ENCODE results near the gene UQCC3. TPM values are rescaled to one million over a fixed set of nuclear protein-coding genes. Genes with fewer than 3 reads are reported as not detected.

The UQCC3 gene
- total and polyA plus RNA-seq, 9 of the 15 experiments (the other 6 are each of a cell fraction or from before 2014, with no cell fraction given) = 3.3 to 44.3 (median 8.0) TPM

DNA sequence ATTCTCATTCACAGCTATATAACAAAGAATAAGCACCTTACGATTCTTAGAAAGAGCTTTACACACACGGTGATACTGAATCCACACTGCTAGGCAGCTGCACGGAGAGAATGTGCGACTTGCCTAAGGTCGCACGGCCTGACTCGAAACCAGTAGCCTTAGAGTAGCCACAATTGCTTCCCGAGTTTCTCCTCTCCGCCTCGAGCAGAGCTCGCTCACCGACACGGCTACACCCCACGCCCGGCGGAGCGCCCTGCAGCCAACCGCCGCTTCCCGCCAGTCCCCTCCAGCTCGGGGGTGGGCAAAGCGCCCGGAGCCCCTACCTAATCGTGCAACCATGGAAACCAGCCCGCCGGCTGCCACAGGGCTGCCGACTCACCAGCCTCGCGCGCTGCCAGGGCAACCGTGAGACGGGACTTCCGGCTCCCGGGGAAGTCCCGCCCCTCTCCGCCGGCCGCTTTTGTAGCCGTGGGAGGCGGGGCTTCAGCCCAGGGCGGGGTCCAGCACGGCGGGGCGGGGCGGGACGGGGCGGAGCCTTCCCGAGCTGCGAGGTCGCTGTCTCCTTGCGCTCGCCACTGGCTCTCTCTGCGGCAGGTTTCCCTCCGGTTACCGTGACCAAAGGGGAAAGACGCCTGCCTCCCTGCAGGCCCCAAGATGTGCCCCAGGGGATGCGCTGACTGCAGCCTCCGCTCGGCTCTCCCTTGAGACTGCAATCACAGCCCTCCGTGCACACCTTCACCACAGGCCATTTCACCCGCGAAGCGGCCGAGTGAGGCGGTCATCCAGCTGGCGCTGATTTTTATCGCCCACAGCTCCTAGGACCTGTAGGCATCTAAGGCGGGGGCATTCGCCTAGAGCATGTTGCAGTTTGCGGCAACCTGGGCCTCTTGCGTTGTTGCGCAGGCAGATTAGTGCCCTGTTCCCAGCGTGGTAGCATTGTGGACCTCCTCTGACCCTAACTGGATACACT is 34.7 kb downstream of the UQCC3 start (continued):
- TF ChIP-seq SMAD3 (CRISPR knock-in tag; conservative IDR thresholded peaks at IDR 0.05) (no peak), ZEB2 (IDR thresholded peaks at IDR 0.05) (no peak), POLR2AphosphoS5 (IDR thresholded peaks at IDR 0.05; ENCODE audit: control insufficient read depth, insufficient read depth, low read depth, low read length) (peak; percentile 68; the same call in 1 of the 2 replicates), ILF3 (IDR thresholded peaks at IDR 0.05; ENCODE audit: borderline replicate concordance) (no peak), ZFP36 (IDR thresholded peaks at IDR 0.05; ENCODE audit: low read depth, low read length, partially characterized antibody) (no peak), MECOM (CRISPR knock-in tag; IDR thresholded peaks at IDR 0.05) (no peak), HDAC8 (tag; IDR thresholded peaks at IDR 0.05) (0 out of 2 replicates have a peak, but pooled peaks have one; percentile 32), RBM39 (optimal IDR thresholded peaks at IDR 0.05; ENCODE audit: low read depth, low read length) (no peak), ZNF133 (CRISPR knock-in tag; IDR thresholded peaks at IDR 0.05) (no peak), RBM15 (IDR thresholded peaks at IDR 0.05; ENCODE audit: insufficient read depth, low read length) (no peak), NR4A1 (CRISPR knock-in tag; IDR thresholded peaks at IDR 0.05) (no peak), NR4A1 (tag; IDR thresholded peaks at IDR 0.05) (no peak), ZNF551 (CRISPR knock-in tag; IDR thresholded peaks at IDR 0.05) (no peak), PHF20 (IDR thresholded peaks at IDR 0.05; ENCODE audit: partially characterized antibody) (peak; percentile 19)
- TF ChIP-seq, protein P1, sequence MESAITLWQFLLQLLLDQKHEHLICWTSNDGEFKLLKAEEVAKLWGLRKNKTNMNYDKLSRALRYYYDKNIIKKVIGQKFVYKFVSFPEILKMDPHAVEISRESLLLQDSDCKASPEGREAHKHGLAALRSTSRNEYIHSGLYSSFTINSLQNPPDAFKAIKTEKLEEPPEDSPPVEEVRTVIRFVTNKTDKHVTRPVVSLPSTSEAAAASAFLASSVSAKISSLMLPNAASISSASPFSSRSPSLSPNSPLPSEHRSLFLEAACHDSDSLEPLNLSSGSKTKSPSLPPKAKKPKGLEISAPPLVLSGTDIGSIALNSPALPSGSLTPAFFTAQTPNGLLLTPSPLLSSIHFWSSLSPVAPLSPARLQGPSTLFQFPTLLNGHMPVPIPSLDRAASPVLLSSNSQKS (CRISPR knock-in tag; IDR thresholded peaks at IDR 0.05) = no peak; the same call in 1 of the 2 replicates
- TF ChIP-seq, protein P2, sequence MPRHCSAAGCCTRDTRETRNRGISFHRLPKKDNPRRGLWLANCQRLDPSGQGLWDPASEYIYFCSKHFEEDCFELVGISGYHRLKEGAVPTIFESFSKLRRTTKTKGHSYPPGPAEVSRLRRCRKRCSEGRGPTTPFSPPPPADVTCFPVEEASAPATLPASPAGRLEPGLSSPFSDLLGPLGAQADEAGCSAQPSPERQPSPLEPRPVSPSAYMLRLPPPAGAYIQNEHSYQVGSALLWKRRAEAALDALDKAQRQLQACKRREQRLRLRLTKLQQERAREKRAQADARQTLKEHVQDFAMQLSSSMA (CRISPR knock-in tag; IDR thresholded peaks at IDR 0.05) = peak; percentile 69; the same call in 1 of the 2 replicates
- TF ChIP-seq, protein P3, sequence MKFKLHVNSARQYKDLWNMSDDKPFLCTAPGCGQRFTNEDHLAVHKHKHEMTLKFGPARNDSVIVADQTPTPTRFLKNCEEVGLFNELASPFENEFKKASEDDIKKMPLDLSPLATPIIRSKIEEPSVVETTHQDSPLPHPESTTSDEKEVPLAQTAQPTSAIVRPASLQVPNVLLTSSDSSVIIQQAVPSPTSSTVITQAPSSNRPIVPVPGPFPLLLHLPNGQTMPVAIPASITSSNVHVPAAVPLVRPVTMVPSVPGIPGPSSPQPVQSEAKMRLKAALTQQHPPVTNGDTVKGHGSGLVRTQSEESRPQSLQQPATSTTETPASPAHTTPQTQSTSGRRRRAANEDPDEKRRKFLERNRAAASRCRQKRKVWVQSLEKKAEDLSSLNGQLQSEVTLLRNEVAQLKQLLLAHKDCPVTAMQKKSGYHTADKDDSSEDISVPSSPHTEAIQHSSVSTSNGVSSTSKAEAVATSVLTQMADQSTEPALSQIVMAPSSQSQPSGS (CRISPR knock-in tag; IDR thresholded peaks at IDR 0.05) = no peak
- TF ChIP-seq, protein P4, sequence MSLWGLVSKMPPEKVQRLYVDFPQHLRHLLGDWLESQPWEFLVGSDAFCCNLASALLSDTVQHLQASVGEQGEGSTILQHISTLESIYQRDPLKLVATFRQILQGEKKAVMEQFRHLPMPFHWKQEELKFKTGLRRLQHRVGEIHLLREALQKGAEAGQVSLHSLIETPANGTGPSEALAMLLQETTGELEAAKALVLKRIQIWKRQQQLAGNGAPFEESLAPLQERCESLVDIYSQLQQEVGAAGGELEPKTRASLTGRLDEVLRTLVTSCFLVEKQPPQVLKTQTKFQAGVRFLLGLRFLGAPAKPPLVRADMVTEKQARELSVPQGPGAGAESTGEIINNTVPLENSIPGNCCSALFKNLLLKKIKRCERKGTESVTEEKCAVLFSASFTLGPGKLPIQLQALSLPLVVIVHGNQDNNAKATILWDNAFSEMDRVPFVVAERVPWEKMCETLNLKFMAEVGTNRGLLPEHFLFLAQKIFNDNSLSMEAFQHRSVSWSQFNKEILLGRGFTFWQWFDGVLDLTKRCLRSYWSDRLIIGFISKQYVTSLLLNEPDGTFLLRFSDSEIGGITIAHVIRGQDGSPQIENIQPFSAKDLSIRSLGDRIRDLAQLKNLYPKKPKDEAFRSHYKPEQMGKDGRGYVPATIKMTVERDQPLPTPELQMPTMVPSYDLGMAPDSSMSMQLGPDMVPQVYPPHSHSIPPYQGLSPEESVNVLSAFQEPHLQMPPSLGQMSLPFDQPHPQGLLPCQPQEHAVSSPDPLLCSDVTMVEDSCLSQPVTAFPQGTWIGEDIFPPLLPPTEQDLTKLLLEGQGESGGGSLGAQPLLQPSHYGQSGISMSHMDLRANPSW (CRISPR knock-in tag; IDR thresholded peaks at IDR 0.05) = no peak
- TF ChIP-seq, protein P5, sequence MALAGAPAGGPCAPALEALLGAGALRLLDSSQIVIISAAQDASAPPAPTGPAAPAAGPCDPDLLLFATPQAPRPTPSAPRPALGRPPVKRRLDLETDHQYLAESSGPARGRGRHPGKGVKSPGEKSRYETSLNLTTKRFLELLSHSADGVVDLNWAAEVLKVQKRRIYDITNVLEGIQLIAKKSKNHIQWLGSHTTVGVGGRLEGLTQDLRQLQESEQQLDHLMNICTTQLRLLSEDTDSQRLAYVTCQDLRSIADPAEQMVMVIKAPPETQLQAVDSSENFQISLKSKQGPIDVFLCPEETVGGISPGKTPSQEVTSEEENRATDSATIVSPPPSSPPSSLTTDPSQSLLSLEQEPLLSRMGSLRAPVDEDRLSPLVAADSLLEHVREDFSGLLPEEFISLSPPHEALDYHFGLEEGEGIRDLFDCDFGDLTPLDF (CRISPR knock-in tag; IDR thresholded peaks at IDR 0.05) = no peak
